B cell (primary cell): ENCODE measurements around the gene ZNF438. TPM values are rescaled to one million over a fixed set of nuclear protein-coding genes. Genes with fewer than 3 reads are reported as not detected.

Experiments used
- ATAC-seq: fragments of 200-7000 bp; cut with Tn5 transposase; one replicate; pipeline ENCODE4 v1.10.0; 2021; ENCODE audit warnings: low read depth, mild to moderate bottlenecking, moderate number of reproducible peaks, moderate library complexity
- CTCF ChIA-PET: fragments of 350-600 bp; sonication (Branson Sonifier 250); formaldehyde crosslinking; loops from one replicate; lab custom pipeline; 2021; ENCODE audit warnings: antibody characterized with exemption, inconsistent platforms; lab: Charles Lee
- POLR2A ChIA-PET: fragments of 350-600 bp; sonication (Branson Sonifier 250); formaldehyde crosslinking; loops from one replicate; lab custom pipeline; 2021; ENCODE audit warnings: antibody characterized with exemption; lab: Charles Lee
- DNase-seq: peaks from one replicate; pipeline ENCODE4 v3.0.0; 2013
- H2AFZ ChIP-seq: 2 replicates; pipeline ENCODE4 v1.6.1; 2012; ENCODE audit warnings: mild to moderate bottlenecking, low read depth, low read length; ENCODE audit not compliant: insufficient read depth, poor library complexity, severe bottlenecking
- H3K27ac ChIP-seq, 2 donors: 1 replicate in 1 of 2; 2 replicates in 1 of 2; pipeline ENCODE4 v1.5.1; 2012 to 2013; ENCODE audit warnings: low read length in 2 of 2, mild to moderate bottlenecking in 2 of 2, moderate library complexity in 1 of 2
- H3K27me3 ChIP-seq, 4 experiments: fragments of 200-600 bp in 1 of 4; sonication (generic) in 1 of 4; replicated peaks in 1 of 4; 1 replicate in 2 of 4; 2 replicates in 2 of 4; pipeline versions ENCODE4 v1.6.1 to v1.7.0; 2013 to 2016; ENCODE audit warnings: low read length in 3 of 4, mild to moderate bottlenecking in 2 of 4, mixed read lengths in 1 of 4, moderate library complexity in 1 of 4; ENCODE audit not compliant: insufficient read depth in 4 of 4, control insufficient read depth in 3 of 4; ENCODE audit errors: control extremely low read depth in 1 of 4
- H3K36me3 ChIP-seq, 2 experiments: replicated peaks in 1 of 2; 1 replicate in 1 of 2; 2 replicates in 1 of 2; pipeline versions ENCODE4 v1.6.1 to v1.7.1; 2013; ENCODE audit warnings: low read length in 1 of 2; ENCODE audit not compliant: insufficient read depth in 2 of 2, control insufficient read depth in 1 of 2; ENCODE audit errors: control extremely low read depth in 1 of 2, extremely low read depth in 1 of 2
- H3K4me1 ChIP-seq, 2 donors: fragments of 200-600 bp in 1 of 2; sonication (generic) in 1 of 2; 1 replicate in 1 of 2; 2 replicates in 1 of 2; pipeline versions ENCODE4 v1.5.1 to v1.6.1; 2013 to 2017; ENCODE audit warnings: low read length in 2 of 2; ENCODE audit not compliant: control insufficient read depth in 2 of 2, insufficient read depth in 2 of 2
- H3K4me2 ChIP-seq: replicated peaks from 2 replicates; pipeline ENCODE3; 2012; ENCODE audit warnings: mild to moderate bottlenecking, low read depth, low read length; ENCODE audit not compliant: poor library complexity, severe bottlenecking
- H3K4me3 ChIP-seq, 5 experiments: fragments of 200-600 bp in 1 of 5; sonication (generic) in 1 of 5; 1 replicate in 3 of 5; 2 replicates in 2 of 5; pipeline versions ENCODE4 v1.5.1 to v1.7.0; 2011 to 2016; ENCODE audit warnings: low read length in 4 of 5, mild to moderate bottlenecking in 4 of 5, low read depth in 2 of 5, control low read depth in 1 of 5, moderate library complexity in 1 of 5; ENCODE audit not compliant: insufficient read depth in 1 of 5; ENCODE audit errors: control extremely low read depth in 1 of 5, extremely low read depth in 1 of 5
- H3K79me2 ChIP-seq: fragments of 200-600 bp; sonication (generic); one replicate; pipeline ENCODE4 v1.6.0; 2016; ENCODE audit warnings: low read length; ENCODE audit not compliant: control insufficient read depth, insufficient read depth
- H3K9ac ChIP-seq: fragments of 200-600 bp; sonication (generic); 2 replicates; pipeline ENCODE4 v1.6.1; 2017; ENCODE audit warnings: mild to moderate bottlenecking, low read length, moderate library complexity
- H3K9me3 ChIP-seq, 3 donors: one replicate each; pipeline versions ENCODE4 v1.6.1 to v1.7.1; 2013; ENCODE audit warnings: low read length in 2 of 3; ENCODE audit not compliant: control insufficient read depth in 2 of 3, insufficient read depth in 1 of 3; ENCODE audit errors: control extremely low read depth in 1 of 3
- H4K20me1 ChIP-seq: 2 replicates; pipeline ENCODE4 v1.6.0; 2012; ENCODE audit warnings: mild to moderate bottlenecking, low read length; ENCODE audit not compliant: insufficient read depth, control insufficient read depth, poor library complexity, severe bottlenecking
- H3K27ac Mint-ChIP-seq: one replicate; pipeline ENCODE4 v1.8.0; 2021; ENCODE audit warnings: mixed read lengths
- H3K27me3 Mint-ChIP-seq: one replicate; pipeline ENCODE4 v1.8.0; 2021; ENCODE audit warnings: mixed read lengths
- H3K4me1 Mint-ChIP-seq: one replicate; pipeline ENCODE4 v1.8.0; 2021; ENCODE audit warnings: mixed read lengths
- H3K4me3 Mint-ChIP-seq: one replicate; pipeline ENCODE4 v1.8.0; 2021; ENCODE audit warnings: mixed read lengths
- H3K9me3 Mint-ChIP-seq: one replicate; pipeline ENCODE4 v1.8.0; 2022; ENCODE audit warnings: mixed read lengths; ENCODE audit not compliant: insufficient read depth
- EZH2 ChIP-seq: IDR thresholded peaks from 2 replicates; pipeline ENCODE4 v1.6.1; 2012; ENCODE audit warnings: borderline replicate concordance, low read depth, mild to moderate bottlenecking, moderate library complexity, low read length; ENCODE audit not compliant: insufficient read depth, poor library complexity, severe bottlenecking
- WGBS: methylation state at CpG from one replicate; pipeline ENCODE4 v1.1.5; 2013; ENCODE audit warnings: missing lambda C conversion rate; ENCODE audit not compliant: insufficient coverage; 5-methylcytosine and 5-hydroxymethylcytosine counted together
- intact Hi-C: fragments of 100-400 bp; cut with micrococcal nuclease; formaldehyde crosslinking; loops from one replicate; pipeline ENCODE4 v1.10.0; 2022
- polyA plus RNA-seq: library from polyadenylated mRNA; depleted of rRNA; stranded (reverse); fragments of >200 nt; gene quantifications from 2 replicates; pipeline ENCODE4 v1.2.3, GENCODE V29; 2012
- total RNA-seq, 2 donors: library from RNA; stranded (reverse); fragments of 120-200 nt in 1 of 2; gene quantifications; 1 replicate in 1 of 2; 2 replicates in 1 of 2; pipeline versions ENCODE4 v1.2.3 to v1.2.4, GENCODE V29; 2013 to 2022
- TF ChIP-seq, protein P1 (sequence below): fragments of 200-600 bp; IDR thresholded peaks from one replicate; pipeline ENCODE4 v1.8.0; 2022; ENCODE audit warnings: antibody characterized with exemption, mild to moderate bottlenecking

ZNF438 gene
- total and polyA plus RNA-seq, 2 donors (not counting 1 experiment from before 2014, with no cell fraction given): 2.0 to 3.7 TPM

DNA sequence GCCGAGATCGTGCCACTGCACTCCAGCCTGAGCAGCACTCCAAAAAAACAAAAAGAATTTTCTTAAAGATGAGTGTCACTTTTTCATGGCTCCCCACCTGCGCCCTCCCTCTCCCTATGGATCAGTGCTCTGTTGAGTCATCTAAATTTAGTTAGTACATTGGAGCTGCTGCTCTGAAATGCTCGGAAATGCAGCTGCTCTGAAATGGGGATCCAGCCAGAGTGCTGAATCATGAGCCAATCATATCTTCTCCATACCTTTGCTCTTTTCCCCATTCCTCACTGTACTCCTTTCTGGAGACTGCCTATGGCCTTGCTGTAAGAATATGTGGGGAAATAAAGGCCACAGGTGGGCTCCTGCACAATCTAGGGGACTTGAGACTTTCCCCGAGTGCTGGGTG is 188.8 kb downstream of the ZNF438 start:
- POLR2A ChIA-PET: no interaction called here
- H3K4me1 Mint-ChIP-seq: no peaks in the 10 kb centered on the region
- no peak for TF ChIP-seq EZH2
- TF ChIP-seq, protein P1, sequence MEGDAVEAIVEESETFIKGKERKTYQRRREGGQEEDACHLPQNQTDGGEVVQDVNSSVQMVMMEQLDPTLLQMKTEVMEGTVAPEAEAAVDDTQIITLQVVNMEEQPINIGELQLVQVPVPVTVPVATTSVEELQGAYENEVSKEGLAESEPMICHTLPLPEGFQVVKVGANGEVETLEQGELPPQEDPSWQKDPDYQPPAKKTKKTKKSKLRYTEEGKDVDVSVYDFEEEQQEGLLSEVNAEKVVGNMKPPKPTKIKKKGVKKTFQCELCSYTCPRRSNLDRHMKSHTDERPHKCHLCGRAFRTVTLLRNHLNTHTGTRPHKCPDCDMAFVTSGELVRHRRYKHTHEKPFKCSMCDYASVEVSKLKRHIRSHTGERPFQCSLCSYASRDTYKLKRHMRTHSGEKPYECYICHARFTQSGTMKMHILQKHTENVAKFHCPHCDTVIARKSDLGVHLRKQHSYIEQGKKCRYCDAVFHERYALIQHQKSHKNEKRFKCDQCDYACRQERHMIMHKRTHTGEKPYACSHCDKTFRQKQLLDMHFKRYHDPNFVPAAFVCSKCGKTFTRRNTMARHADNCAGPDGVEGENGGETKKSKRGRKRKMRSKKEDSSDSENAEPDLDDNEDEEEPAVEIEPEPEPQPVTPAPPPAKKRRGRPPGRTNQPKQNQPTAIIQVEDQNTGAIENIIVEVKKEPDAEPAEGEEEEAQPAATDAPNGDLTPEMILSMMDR: no peak
- Histone ChIP-seq H3K27ac (no peak overlapping the region), H3K4me1 (no peaks in the 10 kb centered on the region), H3K9me3 (no peaks in the 10 kb centered on the region), H3K4me3 (no peak overlapping the region), H3K27me3 (no peaks in the 10 kb centered on the region), H4K20me1 (no peaks in the 10 kb centered on the region), H3K9ac (no peak overlapping the region), H3K4me2 (no peak overlapping the region), H2AFZ (no peak overlapping the region), H3K79me2 (no peaks in the 10 kb centered on the region), H3K36me3 (no peaks in the 10 kb centered on the region)
- H3K9me3 Mint-ChIP-seq: no peaks in the 10 kb centered on the region
- H3K27me3 Mint-ChIP-seq: no peaks in the 10 kb centered on the region
- CTCF ChIA-PET: no interaction called here
- WGBS: no CpG with 5 or more reads among the region's 5 CpGs
- ATAC-seq (no peak), DNase-seq (no peak)
- intact Hi-C loops: no loop called here
- H3K4me3 Mint-ChIP-seq: no peak overlapping the region
- H3K27ac Mint-ChIP-seq: no peak overlapping the region

DNA sequence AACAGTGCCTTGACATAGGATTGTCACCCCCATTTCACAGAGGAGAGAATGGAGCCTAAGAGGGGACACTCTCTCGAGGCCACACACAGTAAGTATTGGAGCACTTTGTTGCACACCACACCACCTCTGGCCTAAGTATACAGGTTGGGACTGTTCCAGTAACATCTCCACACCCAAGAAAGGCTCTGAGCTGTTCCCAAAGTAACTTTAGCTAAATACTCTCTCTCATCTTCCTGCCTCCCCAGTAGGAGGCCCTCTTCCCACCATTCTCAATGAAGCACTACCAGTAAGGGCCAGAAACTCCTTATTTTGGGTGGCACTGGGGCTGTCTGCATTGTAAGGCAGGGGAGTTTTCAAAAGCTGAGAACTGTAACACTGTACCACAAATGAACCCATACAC is 189.5 kb downstream of the ZNF438 start:
- CTCF ChIA-PET: no interaction called here
- no peak overlapping the region for H3K4me2 ChIP-seq
- no peaks in the 10 kb centered on the region for H3K9me3 ChIP-seq
- POLR2A ChIA-PET: no interaction called here
- ATAC-seq: no peak
- H3K9ac ChIP-seq: no peak overlapping the region
- intact Hi-C loops: no loop called here
- Mint-ChIP-seq H3K9me3 (no peaks in the 10 kb centered on the region), H3K4me1 (no peaks in the 10 kb centered on the region), H3K4me3 (no peak overlapping the region), H3K27me3 (no peaks in the 10 kb centered on the region), H3K27ac (no peak overlapping the region)
- no peaks in the 10 kb centered on the region for H3K79me2 ChIP-seq
- H2AFZ ChIP-seq: no peak overlapping the region
- TF ChIP-seq, protein P1: no peak
- no peaks in the 10 kb centered on the region for H3K36me3 ChIP-seq
- H3K27ac ChIP-seq: no peak overlapping the region
- no peak for DNase-seq
- no peaks in the 10 kb centered on the region for H4K20me1 ChIP-seq
- no peaks in the 10 kb centered on the region for H3K27me3 ChIP-seq
- H3K4me3 ChIP-seq: no peak overlapping the region
- 89% methylated on average over 1 of the region's 1 CpG for WGBS
- H3K4me1 ChIP-seq: no peaks in the 10 kb centered on the region
